ENCODE results near the gene FANCC. TPM values are rescaled to one million over a fixed set of nuclear protein-coding genes. Genes with fewer than 3 reads are reported as not detected.

FANCC gene
- total RNA-seq, 1 experiment from 2014 or later, result 25.3 TPM

GRCh38 chr9:95302479-95302878 is 15.0 kb downstream of the FANCC start:
- no TSS peak for BruUV-seq (replicated peaks)

GRCh38 chr9:95297760-95298159 is 19.7 kb downstream of the FANCC start:
- intact Hi-C loops (cut with micrococcal nuclease; ENCODE audit: unreplicated experiment), result no loop called here
- Histone ChIP-seq H3K27me3 (replicated peaks; ENCODE audit: insufficient read depth, low read depth, low read length, poor library complexity) (no peaks in the 10 kb centered on the region), H3K27ac (ENCODE audit: low read depth, low read length, poor library complexity, severe bottlenecking) (no peak overlapping the region), H3K4me1 (ENCODE audit: insufficient read depth, low read length, poor library complexity, severe bottlenecking) (no peaks in the 10 kb centered on the region), H3K9me3 (ENCODE audit: low read depth, low read length, poor library complexity, severe bottlenecking) (no peaks in the 10 kb centered on the region), H3K36me3 (ENCODE audit: insufficient read depth, low read length, poor library complexity, severe bottlenecking) (no peaks in the 10 kb centered on the region), H3K4me3 (ENCODE audit: low read depth, low read length, poor library complexity, severe bottlenecking) (no peak overlapping the region)
- TF ChIP-seq, protein P1, sequence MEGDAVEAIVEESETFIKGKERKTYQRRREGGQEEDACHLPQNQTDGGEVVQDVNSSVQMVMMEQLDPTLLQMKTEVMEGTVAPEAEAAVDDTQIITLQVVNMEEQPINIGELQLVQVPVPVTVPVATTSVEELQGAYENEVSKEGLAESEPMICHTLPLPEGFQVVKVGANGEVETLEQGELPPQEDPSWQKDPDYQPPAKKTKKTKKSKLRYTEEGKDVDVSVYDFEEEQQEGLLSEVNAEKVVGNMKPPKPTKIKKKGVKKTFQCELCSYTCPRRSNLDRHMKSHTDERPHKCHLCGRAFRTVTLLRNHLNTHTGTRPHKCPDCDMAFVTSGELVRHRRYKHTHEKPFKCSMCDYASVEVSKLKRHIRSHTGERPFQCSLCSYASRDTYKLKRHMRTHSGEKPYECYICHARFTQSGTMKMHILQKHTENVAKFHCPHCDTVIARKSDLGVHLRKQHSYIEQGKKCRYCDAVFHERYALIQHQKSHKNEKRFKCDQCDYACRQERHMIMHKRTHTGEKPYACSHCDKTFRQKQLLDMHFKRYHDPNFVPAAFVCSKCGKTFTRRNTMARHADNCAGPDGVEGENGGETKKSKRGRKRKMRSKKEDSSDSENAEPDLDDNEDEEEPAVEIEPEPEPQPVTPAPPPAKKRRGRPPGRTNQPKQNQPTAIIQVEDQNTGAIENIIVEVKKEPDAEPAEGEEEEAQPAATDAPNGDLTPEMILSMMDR (conservative IDR thresholded peaks at IDR 0.05; ENCODE audit: low read depth, low read length), result no peak
- TF ChIP-seq EZH2 (IDR thresholded peaks at IDR 0.05; ENCODE audit: borderline replicate concordance, low read depth, low read length, poor library complexity, severe bottlenecking), result no peak
- BruUV-seq (replicated peaks), result no TSS peak
- POLR2A ChIA-PET (ENCODE audit: low non-redundant PET), result no interaction called here
- DNase-seq (ENCODE audit: low spot score), result no peak
- CTCF ChIA-PET, result no interaction called here

More at GRCh38 chr9:95302479-95302878, 15.0 kb downstream of the FANCC start:
- H3K4me1 ChIP-seq (ENCODE audit: insufficient read depth, low read length, poor library complexity, severe bottlenecking), result peaks cover 23% of the 10 kb centered on the region
- TF ChIP-seq EZH2 (IDR thresholded peaks at IDR 0.05; ENCODE audit: borderline replicate concordance, low read depth, low read length, poor library complexity, severe bottlenecking), result no peak
- TF ChIP-seq, protein P1 (conservative IDR thresholded peaks at IDR 0.05; ENCODE audit: low read depth, low read length), result no peak
- ChIA-PET CTCF (no interaction called here), POLR2A (ENCODE audit: low non-redundant PET) (no interaction called here)
- H3K36me3 ChIP-seq (ENCODE audit: insufficient read depth, low read length, poor library complexity, severe bottlenecking), result no peaks in the 10 kb centered on the region
- intact Hi-C loops (cut with micrococcal nuclease; ENCODE audit: unreplicated experiment), result no loop called here
- no peak for DNase-seq (ENCODE audit: low spot score)
- no peak overlapping the region for H3K27ac ChIP-seq (ENCODE audit: low read depth, low read length, poor library complexity, severe bottlenecking)
- H3K4me3 ChIP-seq (ENCODE audit: low read depth, low read length, poor library complexity, severe bottlenecking), result no peak overlapping the region
- no peaks in the 10 kb centered on the region for H3K9me3 ChIP-seq (ENCODE audit: low read depth, low read length, poor library complexity, severe bottlenecking)
- H3K27me3 ChIP-seq (replicated peaks; ENCODE audit: insufficient read depth, low read depth, low read length, poor library complexity), result no peaks in the 10 kb centered on the region

GRCh38 chr9:95297316-95297715 is 20.2 kb downstream of the FANCC start:
- POLR2A ChIA-PET (ENCODE audit: low non-redundant PET), result no interaction called here
- H3K4me3 ChIP-seq (ENCODE audit: low read depth, low read length, poor library complexity, severe bottlenecking), result no peak overlapping the region

More at GRCh38 chr9:95297316-95297715, 20.2 kb downstream of the FANCC start:
- intact Hi-C loops (cut with micrococcal nuclease; ENCODE audit: unreplicated experiment), result no loop called here
- TF ChIP-seq, protein P1 (conservative IDR thresholded peaks at IDR 0.05; ENCODE audit: low read depth, low read length), result no peak
- TF ChIP-seq EZH2 (IDR thresholded peaks at IDR 0.05; ENCODE audit: borderline replicate concordance, low read depth, low read length, poor library complexity, severe bottlenecking), result no peak
- H3K27me3 ChIP-seq (replicated peaks; ENCODE audit: insufficient read depth, low read depth, low read length, poor library complexity), result no peaks in the 10 kb centered on the region
- CTCF ChIA-PET, result no interaction called here
- H3K27ac ChIP-seq (ENCODE audit: low read depth, low read length, poor library complexity, severe bottlenecking), result no peak overlapping the region
- H3K4me1 ChIP-seq (ENCODE audit: insufficient read depth, low read length, poor library complexity, severe bottlenecking), result no peaks in the 10 kb centered on the region
- no peaks in the 10 kb centered on the region for H3K9me3 ChIP-seq (ENCODE audit: low read depth, low read length, poor library complexity, severe bottlenecking)
- BruUV-seq (replicated peaks), result no TSS peak
- no peaks in the 10 kb centered on the region for H3K36me3 ChIP-seq (ENCODE audit: insufficient read depth, low read length, poor library complexity, severe bottlenecking)
- no peak for DNase-seq (ENCODE audit: low spot score)
